Gastrocnemius medialis (tissue), 4 donors: Measurements from ENCODE around the gene EXOC6. TPM values are rescaled to one million over a fixed set of nuclear protein-coding genes. Genes with fewer than 3 reads are reported as not detected.

Experiments
- ATAC-seq, 2 donors: fragments of 150-250 bp; one replicate each; pipeline ENCODE4 v1.9.1; 2016
- DNase-seq, 2 donors: peaks; one replicate each; pipeline ENCODE4 v3.0.0-alpha.2; 2019
- H3K27ac ChIP-seq, 4 donors: fragments of 200-600 bp; sonication (generic); 1 replicate in 1 of 4; 2 replicates in 3 of 4; pipeline ENCODE4 v1.5.1; 2016 to 2018; ENCODE audit warnings: mild to moderate bottlenecking in 2 of 4, moderate library complexity in 1 of 4
- H3K27me3 ChIP-seq, 3 donors: fragments of 200-600 bp; sonication (generic) in 2 of 3; 1 replicate in 1 of 3; 2 replicates in 2 of 3; pipeline versions ENCODE4 v1.5.1 to v1.6.0; 2016 to 2019; ENCODE audit warnings: mild to moderate bottlenecking in 1 of 3, moderate library complexity in 1 of 3
- H3K36me3 ChIP-seq, 2 donors: fragments of 200-600 bp; sonication (generic) in 1 of 2; one replicate each; pipeline ENCODE4 v1.5.1; 2017 to 2018
- H3K4me1 ChIP-seq, 2 donors: fragments of 200-600 bp; sonication (generic) in 1 of 2; one replicate each; pipeline ENCODE4 v1.5.1; 2016 to 2017; ENCODE audit warnings: mild to moderate bottlenecking in 2 of 2
- H3K4me3 ChIP-seq, 4 donors: fragments of 200-600 bp; sonication (generic) in 3 of 4; 1 replicate in 1 of 4; 2 replicates in 3 of 4; pipeline ENCODE4 v1.5.1; 2016 to 2019; ENCODE audit warnings: mild to moderate bottlenecking in 2 of 4
- H3K9me3 ChIP-seq, 3 donors: fragments of 200-600 bp; sonication (generic) in 2 of 3; 1 replicate in 1 of 3; 2 replicates in 2 of 3; pipeline ENCODE4 v1.5.1; 2016 to 2019
- POLR2A ChIP-seq, 2 donors: fragments of 450-650 bp; IDR thresholded peaks; one replicate each; pipeline ENCODE4 v1.6.1; 2017; ENCODE audit warnings: antibody characterized with exemption in 2 of 2, mild to moderate bottlenecking in 2 of 2, moderate library complexity in 2 of 2
- in situ Hi-C, 4 donors: fragments of 200-750 bp; cut with MboI; loops; one replicate each; pipeline versions ENCODE4 v1.15.0 to v1.8.0; 2017; ENCODE audit warnings: low sequenced_read_pairs in 4 of 4
- intact Hi-C: fragments of 100-400 bp; cut with DNase I; formaldehyde crosslinking; loops from one replicate; pipeline ENCODE4 v1.15.1; 2023; ENCODE audit warnings: low total_unique reads
- total RNA-seq, 4 donors: library from RNA; depleted of rRNA; stranded (reverse); fragments of >200 nt; gene quantifications; one replicate each; pipeline versions ENCODE4 v1.1.0 to v1.2.3, GENCODE V29; 2016
- TF ChIP-seq, protein P1 (sequence below), 5 experiments: fragments of 450-650 bp in 3 of 5; fragments of 200-600 bp in 2 of 5; sonication (generic) in 2 of 5; IDR thresholded peaks in 4 of 5; conservative IDR thresholded peaks in 1 of 5; 1 replicate in 4 of 5; 2 replicates in 1 of 5; pipeline ENCODE4 v1.5.1; 2016 to 2019; ENCODE audit warnings: antibody characterized with exemption in 5 of 5, mild to moderate bottlenecking in 3 of 5, moderate library complexity in 3 of 5

EXOC6 gene
- total RNA-seq, 4 donors from 2014 or later = 11.8 to 16.8 (median 14.6) TPM

DNA sequence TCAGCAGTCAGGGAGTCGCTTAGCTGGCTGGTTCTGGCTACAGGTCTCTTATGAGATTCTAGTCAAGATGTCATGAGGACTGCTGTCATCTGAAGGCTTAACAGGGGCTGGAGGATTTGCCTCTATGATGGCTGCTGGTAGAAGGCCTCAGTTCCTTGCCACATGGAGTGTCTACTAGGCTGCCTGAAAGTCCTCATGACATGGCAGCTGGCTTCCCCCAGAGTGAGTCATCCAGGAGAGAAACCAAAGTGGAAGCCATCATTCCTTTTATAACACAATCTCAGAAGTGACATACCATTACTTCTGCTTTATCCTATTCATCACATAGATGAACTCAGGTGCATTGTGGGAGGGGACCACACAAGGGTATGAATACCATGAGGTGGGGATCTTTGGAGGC is 75.1 kb downstream of the EXOC6 start:
- no peak for TF ChIP-seq POLR2A (IDR thresholded peaks at IDR 0.05)
- TF ChIP-seq, protein P1, sequence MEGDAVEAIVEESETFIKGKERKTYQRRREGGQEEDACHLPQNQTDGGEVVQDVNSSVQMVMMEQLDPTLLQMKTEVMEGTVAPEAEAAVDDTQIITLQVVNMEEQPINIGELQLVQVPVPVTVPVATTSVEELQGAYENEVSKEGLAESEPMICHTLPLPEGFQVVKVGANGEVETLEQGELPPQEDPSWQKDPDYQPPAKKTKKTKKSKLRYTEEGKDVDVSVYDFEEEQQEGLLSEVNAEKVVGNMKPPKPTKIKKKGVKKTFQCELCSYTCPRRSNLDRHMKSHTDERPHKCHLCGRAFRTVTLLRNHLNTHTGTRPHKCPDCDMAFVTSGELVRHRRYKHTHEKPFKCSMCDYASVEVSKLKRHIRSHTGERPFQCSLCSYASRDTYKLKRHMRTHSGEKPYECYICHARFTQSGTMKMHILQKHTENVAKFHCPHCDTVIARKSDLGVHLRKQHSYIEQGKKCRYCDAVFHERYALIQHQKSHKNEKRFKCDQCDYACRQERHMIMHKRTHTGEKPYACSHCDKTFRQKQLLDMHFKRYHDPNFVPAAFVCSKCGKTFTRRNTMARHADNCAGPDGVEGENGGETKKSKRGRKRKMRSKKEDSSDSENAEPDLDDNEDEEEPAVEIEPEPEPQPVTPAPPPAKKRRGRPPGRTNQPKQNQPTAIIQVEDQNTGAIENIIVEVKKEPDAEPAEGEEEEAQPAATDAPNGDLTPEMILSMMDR (IDR thresholded peaks at IDR 0.05 in 4 of 5, conservative IDR thresholded peaks at IDR 0.05 in 1 of 5) = no peak
- in situ Hi-C loops (no loop called here), intact Hi-C loops (no loop called here)
- H3K36me3 ChIP-seq = peaks cover 0 to 26% of the 10 kb centered on the region in 2 donors
- ATAC-seq (no peak), DNase-seq (no peak)
- no peak overlapping the region for H3K4me3 ChIP-seq
- no peaks in the 10 kb centered on the region for H3K27me3 ChIP-seq
- no peaks in the 10 kb centered on the region for H3K9me3 ChIP-seq
- no peak overlapping the region for H3K27ac ChIP-seq
- no peaks in the 10 kb centered on the region for H3K4me1 ChIP-seq

DNA sequence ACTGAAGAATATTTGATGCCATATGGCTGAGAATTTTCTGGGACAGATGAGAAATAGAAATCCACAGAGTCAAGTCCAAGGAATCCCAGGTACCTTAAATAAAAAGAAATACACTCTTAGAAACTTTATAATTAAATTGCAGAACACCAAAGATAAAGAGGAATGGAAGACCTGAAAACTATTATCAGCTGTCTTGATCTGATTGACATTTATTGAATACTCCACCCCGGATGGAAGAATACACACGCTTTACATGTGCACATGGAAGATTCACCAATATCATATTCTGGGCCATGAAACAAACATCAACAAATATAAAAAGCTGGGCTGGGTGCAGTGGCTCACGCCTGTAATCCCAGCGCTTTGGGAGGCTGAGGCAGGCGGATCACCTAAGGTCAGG is 81.6 kb downstream of the EXOC6 start:
- DNase-seq (no peak), ATAC-seq (no peak)
- intact Hi-C loops = no loop called here
- TF ChIP-seq, protein P1 (IDR thresholded peaks at IDR 0.05 in 4 of 5, conservative IDR thresholded peaks at IDR 0.05 in 1 of 5) = no peak
- TF ChIP-seq POLR2A (IDR thresholded peaks at IDR 0.05) = no peak
- Histone ChIP-seq H3K27ac (no peak overlapping the region), H3K4me1 (no peaks in the 10 kb centered on the region), H3K27me3 (no peaks in the 10 kb centered on the region), H3K4me3 (no peak overlapping the region), H3K36me3 (peaks cover 0 to 21% of the 10 kb centered on the region in 2 donors), H3K9me3 (no peaks in the 10 kb centered on the region)
- in situ Hi-C loops = no loop called here

DNA sequence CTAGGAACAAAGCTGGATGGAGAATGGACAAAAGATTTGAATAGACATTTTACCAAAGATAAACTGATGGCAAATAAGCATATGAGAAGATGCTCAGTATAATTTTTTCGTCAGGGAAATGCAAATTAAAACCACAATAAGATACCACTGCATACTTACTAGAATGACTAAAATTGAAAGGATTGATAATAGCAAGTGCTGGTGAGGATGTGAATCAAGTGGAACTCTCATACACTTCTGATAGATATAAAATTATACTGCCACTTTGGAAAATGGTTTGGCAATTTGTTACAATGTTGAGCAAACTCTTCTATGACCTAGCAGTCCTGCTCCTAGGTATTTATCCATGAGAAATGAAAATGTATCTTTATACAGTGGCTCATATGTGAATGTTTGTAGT is 83.3 kb downstream of the EXOC6 start:
- H3K4me1 ChIP-seq = no peaks in the 10 kb centered on the region
- H3K27ac ChIP-seq = no peak overlapping the region
- no peaks in the 10 kb centered on the region for H3K27me3 ChIP-seq
- intact Hi-C loops = no loop called here
- ATAC-seq (no peak), DNase-seq (no peak)
- no peak overlapping the region for H3K4me3 ChIP-seq
- in situ Hi-C loops = no loop called here
- H3K9me3 ChIP-seq = no peaks in the 10 kb centered on the region
- TF ChIP-seq, protein P1 (IDR thresholded peaks at IDR 0.05 in 4 of 5, conservative IDR thresholded peaks at IDR 0.05 in 1 of 5) = no peak
- no peak for TF ChIP-seq POLR2A (IDR thresholded peaks at IDR 0.05)
- peaks cover 0 to 31% of the 10 kb centered on the region in 2 donors for H3K36me3 ChIP-seq

DNA sequence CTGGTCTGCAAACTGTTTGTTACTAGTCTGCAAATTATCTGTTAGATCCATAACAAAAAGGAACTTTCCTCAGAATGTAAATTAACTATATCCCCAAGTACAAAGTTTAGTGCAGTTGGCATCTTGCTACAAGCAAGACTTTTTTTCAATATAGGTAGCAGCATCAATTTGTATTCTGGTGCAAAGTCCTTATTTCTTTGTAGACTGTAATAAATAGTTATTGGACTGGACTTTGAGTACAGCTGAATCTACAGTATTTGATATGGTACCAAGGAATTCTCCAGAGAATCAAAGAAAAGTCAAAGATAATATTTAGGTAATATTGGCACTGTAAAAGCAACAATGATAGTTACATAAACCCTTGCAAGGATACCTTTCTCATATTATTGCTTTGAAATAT is 89.6 kb downstream of the EXOC6 start:
- no peaks in the 10 kb centered on the region for H3K9me3 ChIP-seq
- in situ Hi-C loops = no loop called here

More for the DNA sequence above, 89.6 kb downstream of the EXOC6 start:
- Histone ChIP-seq H3K27ac (no peak overlapping the region), H3K4me1 (no peaks in the 10 kb centered on the region), H3K4me3 (no peak overlapping the region), H3K27me3 (no peaks in the 10 kb centered on the region), H3K36me3 (peaks cover 0 to 21% of the 10 kb centered on the region in 2 donors)
- DNase-seq (no peak), ATAC-seq (no peak)
- intact Hi-C loops = no loop called here
- TF ChIP-seq, protein P1 (IDR thresholded peaks at IDR 0.05 in 4 of 5, conservative IDR thresholded peaks at IDR 0.05 in 1 of 5) = no peak
- no peak for TF ChIP-seq POLR2A (IDR thresholded peaks at IDR 0.05)
